Measurements from ENCODE around the gene ARAP2.

GRCh38 chr4:36163198-36163597 lies 81.1 kb downstream of the ARAP2 start:
- TF ChIP-seq CTCF (IDR thresholded peaks at IDR 0.05) (no peak), POLR2AphosphoS5 (IDR thresholded peaks at IDR 0.05) (no peak), POLR2A (IDR thresholded peaks at IDR 0.05; ENCODE audit: low read depth) (no peak)
